ENCODE data around the gene AQP7. TPM values are rescaled to one million over a fixed set of nuclear protein-coding genes. Genes with fewer than 3 reads are reported as not detected.

AQP7 gene
- total RNA-seq, 6 donors from 2014 or later, result 2.1 to 23.0 (median 4.8) TPM

DNA sequence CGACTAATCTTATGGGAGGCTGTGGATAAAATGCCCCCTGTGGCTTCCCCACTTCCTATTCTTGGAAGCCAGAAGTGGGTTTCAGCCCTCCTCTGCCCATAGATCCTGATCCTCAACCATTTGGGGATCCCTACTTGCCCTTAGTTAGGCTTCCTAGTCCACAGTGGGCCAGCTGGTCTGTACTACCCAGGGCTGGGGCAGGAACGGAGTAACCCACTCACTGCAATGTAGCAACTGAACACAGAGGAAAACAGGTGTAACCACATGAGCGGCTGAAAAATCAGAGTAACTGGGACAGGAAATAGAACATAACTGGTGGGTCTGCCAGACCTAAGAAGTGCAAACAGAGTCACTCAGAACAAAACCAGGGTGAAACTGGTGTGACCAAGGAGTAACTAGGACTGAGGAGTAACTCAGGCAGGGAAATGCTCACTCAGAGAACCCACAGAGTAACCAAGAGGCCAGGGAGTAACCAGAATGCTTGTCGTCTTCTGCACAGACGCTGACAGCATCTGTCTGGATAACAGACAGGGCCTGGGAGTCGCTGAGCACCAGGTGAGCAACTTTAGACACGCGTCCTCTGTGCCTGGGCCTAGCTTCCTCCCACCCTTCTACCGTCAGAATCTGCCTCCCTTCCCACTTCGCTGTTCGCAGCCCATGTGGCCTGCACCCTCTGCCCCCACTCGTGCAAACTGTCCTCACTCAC is 44.0 kb upstream of the AQP7 start:
- peak in 1 of 2 donors; percentile 35 for DNase-seq
- Histone ChIP-seq H3K27me3 (no peaks in the 10 kb centered on the region), H3K4me1 (peaks cover 14 to 40% (median 33%) of the 10 kb centered on the region in 4 donors), H3K36me3 (peaks cover 0 to 14% (median 10%) of the 10 kb centered on the region in 4 donors), H3K4me3 (peak overlapping the region; percentile 4 to 63 (median 56)), H3K9me3 (no peaks in the 10 kb centered on the region), H3K27ac (peak overlapping the region; percentile 52 to 89 (median 74))
- 33 to 56% methylated on average over 12 of the region's 12 CpGs for WGBS, 2 donors
- peak; percentile 42 to 68 for ATAC-seq (ENCODE audit: low FRiP score in 2 of 2)
- TF ChIP-seq, protein P1, sequence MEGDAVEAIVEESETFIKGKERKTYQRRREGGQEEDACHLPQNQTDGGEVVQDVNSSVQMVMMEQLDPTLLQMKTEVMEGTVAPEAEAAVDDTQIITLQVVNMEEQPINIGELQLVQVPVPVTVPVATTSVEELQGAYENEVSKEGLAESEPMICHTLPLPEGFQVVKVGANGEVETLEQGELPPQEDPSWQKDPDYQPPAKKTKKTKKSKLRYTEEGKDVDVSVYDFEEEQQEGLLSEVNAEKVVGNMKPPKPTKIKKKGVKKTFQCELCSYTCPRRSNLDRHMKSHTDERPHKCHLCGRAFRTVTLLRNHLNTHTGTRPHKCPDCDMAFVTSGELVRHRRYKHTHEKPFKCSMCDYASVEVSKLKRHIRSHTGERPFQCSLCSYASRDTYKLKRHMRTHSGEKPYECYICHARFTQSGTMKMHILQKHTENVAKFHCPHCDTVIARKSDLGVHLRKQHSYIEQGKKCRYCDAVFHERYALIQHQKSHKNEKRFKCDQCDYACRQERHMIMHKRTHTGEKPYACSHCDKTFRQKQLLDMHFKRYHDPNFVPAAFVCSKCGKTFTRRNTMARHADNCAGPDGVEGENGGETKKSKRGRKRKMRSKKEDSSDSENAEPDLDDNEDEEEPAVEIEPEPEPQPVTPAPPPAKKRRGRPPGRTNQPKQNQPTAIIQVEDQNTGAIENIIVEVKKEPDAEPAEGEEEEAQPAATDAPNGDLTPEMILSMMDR (IDR thresholded peaks at IDR 0.05), result no peak
- peak in 1 of 4 donors; percentile 33 for TF ChIP-seq POLR2A (IDR thresholded peaks at IDR 0.05)
- TF ChIP-seq POLR2AphosphoS5 (IDR thresholded peaks at IDR 0.05), result no peak
- no peak for TF ChIP-seq EP300 (IDR thresholded peaks at IDR 0.05)

DNA sequence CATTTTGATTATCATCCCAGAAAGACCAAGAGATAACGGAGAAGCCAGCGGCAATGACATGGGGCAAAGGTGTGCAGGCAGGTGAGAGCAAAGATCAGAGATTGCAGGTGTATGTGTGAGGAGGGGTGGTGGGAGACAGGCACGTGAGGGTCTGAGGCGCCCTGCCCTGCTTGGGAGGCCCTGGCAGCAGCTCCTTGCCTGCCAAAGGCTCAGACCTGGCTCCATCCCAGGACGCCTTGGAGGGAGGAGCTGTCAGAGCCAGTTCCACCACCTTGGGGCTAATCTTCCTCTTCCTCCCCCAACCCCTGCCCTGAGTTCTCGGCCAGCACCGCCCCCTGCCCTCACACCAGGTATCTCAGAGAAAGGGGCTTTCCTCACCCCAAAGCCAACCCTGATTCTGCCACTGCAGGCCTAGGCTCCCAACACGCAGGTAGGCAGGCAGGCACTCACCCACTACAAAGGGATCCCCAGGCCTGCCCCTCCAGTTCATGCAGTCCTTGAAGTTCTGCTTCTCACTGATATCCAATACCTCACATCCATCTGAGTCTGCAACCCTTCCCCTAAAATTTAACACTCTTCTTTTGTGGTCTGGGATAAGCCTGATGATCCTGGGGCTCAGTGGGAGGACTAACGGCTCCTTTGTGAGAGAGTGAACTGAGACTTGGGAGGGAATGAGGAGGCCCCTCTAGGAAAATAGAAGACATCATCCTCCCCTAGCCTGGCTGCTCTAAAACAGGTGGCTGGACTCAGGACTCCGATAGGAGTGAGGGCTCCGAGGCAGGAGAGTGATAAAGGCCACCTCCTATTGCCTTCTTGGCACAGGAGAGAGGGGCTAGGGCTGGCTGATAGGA is 43.2 kb upstream of the AQP7 start:
- H3K36me3 ChIP-seq, result peaks cover 0 to 14% (median 10%) of the 10 kb centered on the region in 4 donors
- peak overlapping the region; percentile 4 to 63 (median 56) for H3K4me3 ChIP-seq
- WGBS, 2 donors, result 67 to 78% methylated on average over 8 to 11 of the region's 11 CpGs
- H3K4me1 ChIP-seq, result peaks cover 14 to 40% (median 33%) of the 10 kb centered on the region in 4 donors
- no peak for TF ChIP-seq POLR2A (IDR thresholded peaks at IDR 0.05)
- no peak for TF ChIP-seq EP300 (IDR thresholded peaks at IDR 0.05)
- TF ChIP-seq, protein P1 (IDR thresholded peaks at IDR 0.05), result no peak
- no peak for TF ChIP-seq POLR2AphosphoS5 (IDR thresholded peaks at IDR 0.05)
- no peaks in the 10 kb centered on the region for H3K9me3 ChIP-seq
- H3K27me3 ChIP-seq, result no peaks in the 10 kb centered on the region
- peak in 1 of 2 donors; percentile 23 for ATAC-seq (ENCODE audit: low FRiP score in 2 of 2)
- DNase-seq, result peak in 1 of 2 donors; percentile 76
- H3K27ac ChIP-seq, result peak overlapping the region; percentile 52 to 89 (median 74)

DNA sequence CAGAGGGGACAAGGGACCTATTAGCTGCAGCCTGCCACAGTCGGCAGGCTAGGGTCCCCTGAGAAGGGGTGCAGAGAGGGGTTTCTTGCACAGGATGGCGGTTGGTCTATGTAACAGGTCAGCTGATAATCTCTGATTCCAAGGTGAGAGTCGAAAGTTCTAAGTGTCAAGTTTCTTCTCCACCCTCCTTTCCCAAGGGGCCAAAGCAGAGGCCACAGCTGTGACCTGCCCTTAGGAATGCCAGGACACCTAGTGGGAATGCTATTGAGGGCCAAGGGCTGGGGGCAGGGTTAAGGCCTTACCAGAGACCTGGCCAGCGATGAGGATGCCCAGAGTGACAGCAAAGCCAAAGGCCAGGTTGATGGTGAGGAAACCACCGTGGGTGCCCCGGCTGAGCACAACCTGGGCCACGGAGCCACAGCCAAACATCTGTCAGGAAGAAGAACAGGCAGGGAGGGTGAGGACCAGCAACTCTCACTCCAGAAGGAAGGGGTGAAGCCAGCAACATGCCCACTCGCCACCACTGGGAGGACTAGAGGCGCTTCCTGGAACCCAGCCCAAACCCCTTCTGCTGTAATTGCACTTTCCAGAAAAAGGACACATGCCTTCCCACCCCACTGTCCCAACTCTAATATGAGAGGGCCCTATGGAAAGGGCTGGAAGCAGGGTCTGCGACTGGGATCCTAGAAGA is 41.2 kb upstream of the AQP7 start:
- 71 to 83% methylated on average over 8 to 9 of the region's 10 CpGs for WGBS, 2 donors
- peak overlapping the region in 1 of 4 donors; percentile 13 for H3K4me3 ChIP-seq
- no peaks in the 10 kb centered on the region for H3K9me3 ChIP-seq
- TF ChIP-seq POLR2A (IDR thresholded peaks at IDR 0.05), result no peak
- TF ChIP-seq POLR2AphosphoS5 (IDR thresholded peaks at IDR 0.05), result no peak
- TF ChIP-seq, protein P1 (IDR thresholded peaks at IDR 0.05), result no peak
- no peak for TF ChIP-seq EP300 (IDR thresholded peaks at IDR 0.05)
- ATAC-seq (ENCODE audit: low FRiP score in 2 of 2) (no peak), DNase-seq (no peak)
- no peaks in the 10 kb centered on the region for H3K27me3 ChIP-seq
- peaks cover 14 to 47% (median 41%) of the 10 kb centered on the region in 4 donors for H3K4me1 ChIP-seq
- peaks cover 0 to 14% (median 10%) of the 10 kb centered on the region in 4 donors for H3K36me3 ChIP-seq
- H3K27ac ChIP-seq, result peak overlapping the region in 1 of 4 donors; percentile 40

DNA sequence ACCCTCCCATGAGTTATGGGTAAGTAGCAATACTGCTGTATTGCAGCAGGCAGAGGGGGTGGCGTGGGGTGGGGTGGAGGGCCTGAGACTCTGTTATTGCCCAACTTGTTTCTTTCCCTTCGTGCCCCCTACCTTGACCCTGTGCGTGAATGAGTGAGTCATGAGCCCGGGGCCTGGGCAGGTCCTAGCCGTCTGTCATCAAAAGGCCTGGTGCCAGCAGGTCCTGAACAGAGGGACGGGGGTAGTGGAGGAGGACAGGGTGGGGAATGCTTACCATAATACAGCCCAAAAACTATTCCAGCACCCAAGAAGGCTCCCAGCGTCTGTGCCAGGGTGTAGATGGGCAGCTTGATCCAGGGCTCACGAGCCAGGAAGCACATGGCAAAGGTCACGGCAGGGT is 40.7 kb upstream of the AQP7 start:
- ATAC-seq (ENCODE audit: low FRiP score in 2 of 2) (no peak), DNase-seq (no peak)
- peaks cover 0 to 14% (median 10%) of the 10 kb centered on the region in 4 donors for H3K36me3 ChIP-seq
- no peak overlapping the region for H3K4me3 ChIP-seq
- WGBS, 2 donors, result 79 to 88% methylated on average over 9 of the region's 9 CpGs
- no peaks in the 10 kb centered on the region for H3K9me3 ChIP-seq
- H3K27ac ChIP-seq, result peak overlapping the region in 1 of 4 donors; percentile 40
- no peak for TF ChIP-seq POLR2A (IDR thresholded peaks at IDR 0.05)
- H3K4me1 ChIP-seq, result peaks cover 12 to 44% (median 39%) of the 10 kb centered on the region in 4 donors
- no peaks in the 10 kb centered on the region for H3K27me3 ChIP-seq
